UCSD-AML1 (cell line): ENCODE results near the gene GABBR2.

Experiments
- DNase-seq: peaks from one replicate; lab custom pipeline; 2025; ENCODE audit not compliant: unreplicated experiment; lab: John Stamatoyannopoulos, UW

Gene GABBR2

GRCh38 chr9:98724810-98725530, 16.2 kb upstream of the GABBR2 start:
- no peak for DNase-seq

GRCh38 chr9:98721643-98722042, 12.9 kb upstream of the GABBR2 start:
- no peak for DNase-seq

DNA sequence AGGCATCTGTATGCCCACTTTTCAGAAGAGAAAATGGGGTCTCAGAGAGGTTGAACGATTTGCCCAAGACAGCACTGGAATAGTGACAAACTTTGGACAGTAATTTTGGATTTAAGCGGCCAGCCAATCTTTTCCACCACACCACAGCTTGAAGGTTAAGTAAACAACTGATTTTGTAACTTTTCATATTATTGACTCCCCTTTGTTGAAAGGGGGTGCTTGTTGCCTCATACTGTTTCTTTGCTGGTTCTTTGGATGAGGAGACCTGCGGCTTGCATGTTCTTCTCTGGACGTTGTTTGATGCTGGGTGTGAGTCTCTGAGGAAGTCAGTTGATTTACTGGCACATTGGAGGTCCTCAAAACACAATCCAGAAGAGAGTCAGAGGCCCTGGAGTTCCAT, 11.7 kb upstream of the GABBR2 start:
- DNase-seq, result no peak

DNA sequence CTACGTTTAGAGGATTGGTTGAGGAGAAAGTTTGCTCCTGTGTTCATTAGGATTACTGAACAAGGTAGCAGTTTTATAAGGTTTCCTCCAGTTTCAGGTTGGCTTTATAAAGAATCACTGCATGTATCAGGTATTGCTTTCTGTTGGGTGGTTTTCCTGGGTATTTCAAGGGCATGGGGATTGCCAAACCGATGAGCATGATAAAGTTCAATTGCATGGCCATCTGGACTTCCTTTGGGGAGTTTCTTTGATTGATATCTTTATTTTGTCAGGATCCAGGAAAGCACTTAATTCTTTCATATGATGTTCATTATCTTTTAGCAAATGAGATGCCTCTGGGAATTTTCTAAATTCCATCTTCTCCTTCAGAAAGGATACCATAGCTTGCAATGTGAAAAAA, 10.3 kb upstream of the GABBR2 start:
- no peak for DNase-seq

- no peak for DNase-seq
Measured at GRCh38 chr9:98714833-98715232, 6.1 kb upstream of the GABBR2 start.

- no peak for DNase-seq
Measured at GRCh38 chr9:98712987-98713386, 4.3 kb upstream of the GABBR2 start.

- DNase-seq, result no peak
Measured at GRCh38 chr9:98709968-98710965, 1.5 kb upstream of the GABBR2 start.

GRCh38 chr9:98708103-98708932, 417 bp downstream of the GABBR2 start:
- no peak for DNase-seq

DNA sequence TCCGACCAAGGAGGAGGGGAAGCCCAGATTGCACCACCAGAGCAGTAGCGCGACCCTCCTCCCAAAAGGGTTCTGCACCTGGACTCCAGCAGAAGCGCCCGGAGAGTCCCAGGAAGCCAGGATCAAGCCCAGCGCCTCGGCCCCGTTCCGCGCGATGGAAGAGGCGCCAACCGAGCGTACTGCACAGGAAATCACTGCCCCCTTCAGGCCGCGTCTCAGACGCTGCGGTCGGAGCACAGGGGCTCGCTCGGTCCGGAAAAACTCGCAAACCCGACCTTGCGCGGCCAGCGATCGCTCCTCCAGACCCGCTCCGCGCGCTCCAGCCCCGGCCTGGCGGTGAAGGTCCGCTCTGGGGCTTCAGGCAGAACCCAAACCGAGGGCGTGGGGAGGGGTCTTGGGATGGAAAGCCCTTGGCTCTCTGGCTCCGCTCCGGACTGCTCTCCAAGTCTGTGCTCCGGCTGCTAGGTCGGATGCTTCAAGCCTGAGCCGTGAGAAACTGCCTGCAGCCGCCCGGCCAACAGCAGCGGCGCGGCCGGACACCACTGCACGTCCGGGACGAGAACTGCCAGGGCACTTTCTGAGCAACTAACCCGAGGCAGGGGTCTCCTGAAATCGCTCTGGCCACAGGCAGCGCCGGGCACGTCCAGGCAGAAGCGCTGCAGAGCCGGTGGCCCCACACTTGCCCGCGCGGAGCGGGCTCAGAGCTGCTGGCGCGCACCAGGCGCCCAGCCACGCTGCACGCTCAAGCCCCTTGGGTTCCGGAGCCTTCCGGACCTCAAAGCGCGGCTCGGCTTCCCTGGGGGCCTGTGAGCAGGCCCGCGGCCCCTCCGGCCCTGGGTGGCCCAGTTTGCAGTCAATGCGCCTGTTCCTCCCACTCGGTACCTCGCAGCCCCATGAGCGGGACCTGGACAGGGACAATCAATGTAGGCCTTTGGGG, 1.3 kb downstream of the GABBR2 start:
- DNase-seq, result peak; percentile 23

GRCh38 chr9:98706651-98707165, 2.0 kb downstream of the GABBR2 start:
- no peak for DNase-seq

DNA sequence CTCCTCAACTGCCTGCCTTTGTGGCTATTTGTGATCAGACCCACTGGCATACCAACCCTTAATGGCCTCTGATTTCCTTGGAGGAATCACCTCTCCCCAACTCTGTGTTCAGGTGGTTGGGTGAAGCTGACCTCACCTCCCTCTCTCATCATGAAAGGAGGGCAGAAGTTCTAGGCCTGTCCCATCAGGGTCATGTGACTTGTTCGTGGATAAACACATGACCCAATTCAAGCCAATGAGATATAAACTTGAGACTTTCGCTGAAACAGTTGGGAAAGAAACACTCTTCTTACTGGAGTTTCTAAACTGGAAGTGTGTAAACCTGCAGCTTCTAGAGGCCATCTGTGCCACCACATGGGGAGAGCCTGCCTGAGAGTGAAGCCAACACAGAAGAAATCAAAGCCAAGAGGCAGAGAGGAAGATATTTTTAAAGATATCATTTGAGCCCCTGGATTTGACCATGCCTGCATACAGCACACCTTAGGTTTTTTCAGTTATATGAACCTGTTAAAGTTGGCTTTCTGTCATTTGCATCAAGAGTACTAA, 5.8 kb downstream of the GABBR2 start:
- DNase-seq, result no peak

DNA sequence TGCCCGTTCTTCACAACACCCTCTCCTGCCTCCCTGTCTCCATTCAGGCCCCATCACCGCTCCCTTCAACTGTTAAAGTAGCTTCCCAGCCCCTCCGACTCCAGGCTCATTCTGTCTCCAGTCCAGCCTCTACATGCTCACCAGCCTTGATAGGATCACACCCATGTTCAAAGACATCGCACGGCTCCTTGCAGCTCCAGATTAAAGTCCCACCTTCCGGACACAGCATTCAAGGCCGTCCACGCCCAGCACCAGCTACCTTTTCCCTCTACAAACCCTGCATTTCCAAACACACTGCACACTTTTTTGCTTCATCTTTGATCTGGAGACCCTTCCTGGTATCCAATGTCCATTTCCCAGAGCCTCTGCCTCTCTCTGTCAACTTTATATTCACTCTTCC, 6.4 kb downstream of the GABBR2 start:
- no peak for DNase-seq

DNA sequence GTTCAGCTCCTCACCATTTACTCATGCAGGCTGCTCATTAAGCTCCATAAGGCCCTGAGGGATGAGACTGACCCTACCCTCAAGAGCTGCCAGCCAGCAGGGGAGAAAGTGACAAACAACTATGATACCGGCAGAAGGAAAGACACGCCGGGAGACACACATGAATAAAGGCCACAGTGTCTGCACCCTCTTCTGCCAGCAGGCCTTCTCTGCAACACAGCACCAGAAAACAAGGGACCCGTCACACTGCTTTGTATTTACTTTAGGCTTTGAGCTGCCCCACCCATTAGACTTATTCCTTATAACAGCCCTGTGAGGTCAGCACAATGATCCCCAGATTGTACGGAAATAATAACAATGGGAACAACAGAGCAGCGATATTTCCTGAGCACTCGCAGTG, 7.2 kb downstream of the GABBR2 start:
- no peak for DNase-seq

GRCh38 chr9:98700801-98701200, 7.9 kb downstream of the GABBR2 start:
- DNase-seq, result no peak

- DNase-seq, result no peak
Measured at GRCh38 chr9:98698856-98699255, 9.9 kb downstream of the GABBR2 start.

- no peak for DNase-seq
Measured at GRCh38 chr9:98694943-98695342, 13.8 kb downstream of the GABBR2 start.

- no peak for DNase-seq
Measured at GRCh38 chr9:98692392-98692791, 16.3 kb downstream of the GABBR2 start.

DNA sequence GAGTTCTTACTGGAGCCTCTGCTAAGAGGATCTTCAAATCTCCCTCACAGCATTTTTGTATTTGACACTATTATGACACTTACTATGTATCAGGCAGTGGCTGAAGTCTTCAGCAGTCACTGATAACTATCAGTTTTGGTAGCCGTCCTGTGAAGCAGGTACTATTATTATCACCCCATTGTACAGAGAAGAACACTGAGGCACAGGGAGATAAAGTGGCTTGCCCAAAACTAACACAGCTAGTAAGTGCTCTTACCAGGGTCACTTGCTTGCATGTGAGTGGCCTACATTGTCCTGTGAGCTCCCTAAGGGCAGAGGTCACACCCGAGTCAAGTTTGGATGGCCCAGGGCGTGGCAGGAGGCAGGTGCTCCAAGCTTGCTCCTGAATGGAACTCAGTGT, 16.8 kb downstream of the GABBR2 start:
- DNase-seq, result no peak

- DNase-seq, result no peak
Measured at GRCh38 chr9:98690686-98691085, 18.0 kb downstream of the GABBR2 start.
